A549 (cell line): ENCODE data around the gene TMEM63C. TPM values are rescaled to one million over a fixed set of nuclear protein-coding genes. Genes with fewer than 3 reads are reported as not detected.

Source experiments
- ATAC-seq, 2 experiments: fragments of 200-7000 bp in 1 of 2; fragments of >200 bp in 1 of 2; cut with Nextera tagmentation in 1 of 2; cut with Tn5 transposase in 1 of 2; 3 replicates each; pipeline versions ENCODE4 v1.8.0 to v1.9.1; 2018 to 2020; ENCODE audit warnings: mild to moderate bottlenecking in 1 of 2, moderate library complexity in 1 of 2
- CTCF ChIA-PET: fragments of 300-600 bp; sonication (Branson Sonifier 250); formaldehyde crosslinking; extraction: SDS; loops from one replicate; lab custom pipeline; 2021; ENCODE audit warnings: antibody characterized with exemption, inconsistent platforms; lab: Yijun Ruan, JAX
- POLR2A ChIA-PET: fragments of 350-600 bp; formaldehyde crosslinking; extraction: SDS; loops from one replicate; lab custom pipeline; 2021; ENCODE audit warnings: antibody characterized with exemption, inconsistent platforms; lab: Yijun Ruan, JAX
- DNase-seq, 2 experiments: peaks; one replicate each; pipeline versions ENCODE4 v3.0.0 to v3.0.0-alpha.2; 2011 to 2016; ENCODE audit warnings: low read depth in 1 of 2, low spot score in 1 of 2
- FAIRE-seq: peaks from 2 replicates; lab custom pipeline; 2011; peaks lifted over from hg19 to GRCh38; lab: Jason Lieb, UNC
- H3K27ac ChIP-seq, 2 experiments: fragments of >200 bp; sonication (Bioruptor Twin); formaldehyde crosslinking; 3 replicates each; pipeline ENCODE4 v1.5.1; 2016 to 2017
- H3K4me1 ChIP-seq: fragments of >200 bp; sonication (Bioruptor Twin); formaldehyde crosslinking; 3 replicates; pipeline ENCODE4 v1.6.1; 2016
- H3K4me2 ChIP-seq: fragments of >200 bp; sonication (Bioruptor Twin); formaldehyde crosslinking; 3 replicates; pipeline ENCODE4 v1.6.1; 2016
- H3K4me3 ChIP-seq: fragments of >200 bp; sonication (Bioruptor Twin); formaldehyde crosslinking; 3 replicates; pipeline ENCODE4 v1.5.1; 2016
- H3K9me3 ChIP-seq: fragments of >200 bp; sonication (Bioruptor Twin); formaldehyde crosslinking; 3 replicates; pipeline ENCODE4 v1.6.1; 2016
- BHLHE40 ChIP-seq: IDR thresholded peaks from 2 replicates; pipeline ENCODE4 v1.6.1; 2012; ENCODE audit warnings: low read depth, low read length, inconsistent platforms
- CBX8 ChIP-seq: fragments of 200-600 bp; sonication (generic); IDR thresholded peaks from 2 replicates; pipeline ENCODE4 v1.6.1; 2016
- CEBPB ChIP-seq, 2 experiments: fragments of >200 bp in 1 of 2; sonication (Bioruptor Twin) in 1 of 2; formaldehyde crosslinking in 1 of 2; IDR thresholded peaks; 2 replicates each; pipeline ENCODE4 v1.6.1; 2012 to 2016
- CHD2 ChIP-seq: fragments of 150-350 bp; IDR thresholded peaks from 2 replicates; pipeline ENCODE4 v1.6.1; 2014; ENCODE audit warnings: low read length; ENCODE audit not compliant: partially characterized antibody
- CHD4 ChIP-seq: fragments of 200-600 bp; sonication (generic); IDR thresholded peaks from 2 replicates; pipeline ENCODE4 v1.6.1; 2016; ENCODE audit warnings: antibody characterized with exemption, mild to moderate bottlenecking, borderline replicate concordance
- E2F6 ChIP-seq: IDR thresholded peaks from 2 replicates; pipeline ENCODE4 v1.6.1; 2012; ENCODE audit warnings: low read depth, borderline replicate concordance
- EHMT2 ChIP-seq: fragments of 200-600 bp; sonication (generic); IDR thresholded peaks from 2 replicates; pipeline ENCODE4 v1.6.1; 2016; ENCODE audit warnings: antibody characterized with exemption, low read depth, mild to moderate bottlenecking, moderate library complexity
- ELK1 ChIP-seq: fragments of 150-350 bp; IDR thresholded peaks from 2 replicates; pipeline ENCODE4 v1.6.1; 2014; ENCODE audit warnings: low read depth, mild to moderate bottlenecking, low read length
- EP300 ChIP-seq, 2 experiments: fragments of >200 bp; sonication (Bioruptor Twin); formaldehyde crosslinking; IDR thresholded peaks; 2 replicates in 1 of 2; 3 replicates in 1 of 2; pipeline ENCODE4 v1.6.1; 2016 to 2017
- FOSL2 ChIP-seq, 2 experiments: fragments of 450-650 bp in 1 of 2; fragments of >200 bp in 1 of 2; sonication (Bioruptor Twin) in 1 of 2; formaldehyde crosslinking; IDR thresholded peaks; 2 replicates each; pipeline versions ENCODE4 v1.5.0 to v1.6.1; 2016 to 2020; ENCODE audit warnings: mild to moderate bottlenecking in 1 of 2, moderate library complexity in 1 of 2
- HMGXB4 ChIP-seq: fragments of 250-450 bp; sonication (Bioruptor Pico); IDR thresholded peaks from 2 replicates; pipeline ENCODE4 v1.5.0; 2021; ENCODE audit warnings: mild to moderate bottlenecking, moderate library complexity, borderline replicate concordance
- HOXA7 ChIP-seq: fragments of 250-450 bp; sonication (Bioruptor Pico); IDR thresholded peaks from 2 replicates; pipeline ENCODE4 v1.5.0; 2020; ENCODE audit warnings: mild to moderate bottlenecking, moderate library complexity
- JUNB ChIP-seq: fragments of >200 bp; sonication (Bioruptor Twin); formaldehyde crosslinking; IDR thresholded peaks from 2 replicates; pipeline ENCODE4 v1.6.1; 2016
- KDM1A ChIP-seq: fragments of 200-600 bp; sonication (generic); IDR thresholded peaks from 2 replicates; pipeline ENCODE4 v1.6.1; 2016; ENCODE audit warnings: low read depth, mild to moderate bottlenecking
- KDM5A ChIP-seq: fragments of 200-600 bp; sonication (generic); IDR thresholded peaks from 2 replicates; pipeline ENCODE4 v1.6.1; 2016; ENCODE audit warnings: antibody characterized with exemption, mild to moderate bottlenecking
- MAFK ChIP-seq: fragments of 450-650 bp; IDR thresholded peaks from 2 replicates; pipeline ENCODE4 v1.6.1; 2014; ENCODE audit not compliant: partially characterized antibody
- MYC ChIP-seq: IDR thresholded peaks from 2 replicates; pipeline ENCODE4 v1.6.1; 2012; ENCODE audit warnings: mild to moderate bottlenecking, inconsistent platforms, low read length, improper control_type of control experiment, borderline replicate concordance
- NR3C1 ChIP-seq: fragments of >200 bp; sonication (Bioruptor Twin); formaldehyde crosslinking; IDR thresholded peaks from 3 replicates; pipeline ENCODE4 v1.6.1; 2017
- POLR2A ChIP-seq: IDR thresholded peaks from 2 replicates; pipeline ENCODE4 v1.6.1; 2012; ENCODE audit warnings: mild to moderate bottlenecking, low read length
- RAD21 ChIP-seq, 2 experiments: fragments of >200 bp in 1 of 2; sonication (Bioruptor Twin) in 1 of 2; formaldehyde crosslinking in 1 of 2; IDR thresholded peaks in 1 of 2; conservative IDR thresholded peaks in 1 of 2; 2 replicates in 1 of 2; 3 replicates in 1 of 2; pipeline ENCODE4 v1.6.1; 2012 to 2018; ENCODE audit warnings: inconsistent platforms in 1 of 2
- RARB ChIP-seq: fragments of 250-450 bp; sonication (Bioruptor Pico); IDR thresholded peaks from 2 replicates; pipeline ENCODE4 v1.8.0; 2021; ENCODE audit warnings: mild to moderate bottlenecking, moderate library complexity
- RCOR1 ChIP-seq: fragments of 150-350 bp; IDR thresholded peaks from 2 replicates; pipeline ENCODE4 v1.6.1; 2014; ENCODE audit warnings: antibody characterized with exemption, low read length, low read depth
- RFX5 ChIP-seq: fragments of 450-650 bp; IDR thresholded peaks from 2 replicates; pipeline ENCODE4 v1.7.1; 2014; ENCODE audit warnings: antibody characterized with exemption, mild to moderate bottlenecking, moderate library complexity
- SMC3 ChIP-seq: fragments of >200 bp; sonication (Bioruptor Twin); formaldehyde crosslinking; IDR thresholded peaks from 3 replicates; pipeline ENCODE4 v1.6.1; 2018; ENCODE audit warnings: inconsistent platforms
- SREBF2 ChIP-seq: fragments of 450-650 bp; IDR thresholded peaks from 2 replicates; pipeline ENCODE4 v1.6.1; 2014; ENCODE audit warnings: mild to moderate bottlenecking, moderate library complexity
- TFCP2L1 ChIP-seq: fragments of 250-450 bp; sonication (Bioruptor Pico); IDR thresholded peaks from 2 replicates; pipeline ENCODE4 v1.5.0; 2021; ENCODE audit warnings: mild to moderate bottlenecking
- TP53 ChIP-seq: fragments of 250-450 bp; sonication (Bioruptor Pico); IDR thresholded peaks from 2 replicates; pipeline ENCODE4 v1.5.0; 2021; ENCODE audit warnings: mild to moderate bottlenecking, moderate library complexity
- USF2 ChIP-seq: fragments of 450-650 bp; IDR thresholded peaks from 2 replicates; pipeline ENCODE4 v1.6.1; 2014; ENCODE audit warnings: antibody characterized with exemption
- WGBS: methylation state at CpG from one replicate; pipeline ENCODE4 v1.1.6; 2017; ENCODE audit errors: missing lambda C conversion rate; 5-methylcytosine and 5-hydroxymethylcytosine counted together
- polyA plus RNA-seq, 4 experiments: library from polyadenylated mRNA; depleted of rRNA in 3 of 4; stranded (reverse); fragments of >200 nt; fragmentation: RNase III in 1 of 4; extraction: RNeasy Plus Mini Kit Qiagen cat#74134 plus additional on column Dnase treatment in 1 of 4; gene quantifications; 2 replicates in 3 of 4; 3 replicates in 1 of 4; pipeline ENCODE4 v1.2.3, GENCODE V29; 2011 to 2017

TMEM63C gene
- polyA plus RNA-seq, 2 of the 4 experiments (the other 2 are of a cell fraction) = 0.43 to 0.57 TPM

GRCh38 chr14:77256694-77257093 lies 75.1 kb downstream of the TMEM63C start:
- H3K4me1 ChIP-seq = no peaks in the 10 kb centered on the region
- WGBS = 56% methylated on average over 7 of the region's 8 CpGs
- H3K4me3 ChIP-seq = no peak overlapping the region
- H3K4me2 ChIP-seq = no peak overlapping the region
- no peak for ATAC-seq
- DNase-seq = no peak
- CTCF ChIA-PET = interaction anchor here (1.0 kb wide), 1 partner anchor 69 kb away, joined by 3 read pairs; no protein-coding TSS in a partner anchor
- no peaks in the 10 kb centered on the region for H3K9me3 ChIP-seq
- no peak for FAIRE-seq
- TF ChIP-seq EP300 (IDR thresholded peaks at IDR 0.05) = no peak
- H3K27ac ChIP-seq = no peak overlapping the region
- POLR2A ChIA-PET = no interaction called here

GRCh38 chr14:77257700-77258099 lies 76.1 kb downstream of the TMEM63C start:
- FAIRE-seq (no peak), ATAC-seq (no peak), DNase-seq (no peak)
- no peak overlapping the region for H3K27ac ChIP-seq
- H3K9me3 ChIP-seq = no peaks in the 10 kb centered on the region
- no peak for TF ChIP-seq RCOR1
- TF ChIP-seq TP53 (CRISPR knock-in tag) = no peak
- TF ChIP-seq CHD2 = no peak
- no peak for TF ChIP-seq MAFK
- TF ChIP-seq CBX8 = no peak
- no peak for TF ChIP-seq TFCP2L1 (CRISPR knock-in tag)
- TF ChIP-seq ELK1 = no peak
- TF ChIP-seq E2F6 = no peak
- TF ChIP-seq RFX5 = no peak
- TF ChIP-seq KDM5A = no peak
- no peak for TF ChIP-seq POLR2A
- TF ChIP-seq RAD21 (conservative IDR thresholded peaks at IDR 0.05 in 1 of 2, IDR thresholded peaks at IDR 0.05 in 1 of 2) = no peak
- no peak for TF ChIP-seq RARB (CRISPR knock-in tag)
- TF ChIP-seq USF2 = no peak
- 64% methylated on average over 10 of the region's 10 CpGs for WGBS
- H3K4me1 ChIP-seq = no peaks in the 10 kb centered on the region
- POLR2A ChIA-PET = no interaction called here
- no peak overlapping the region for H3K4me3 ChIP-seq
- no peak overlapping the region for H3K4me2 ChIP-seq
- CTCF ChIA-PET = interaction anchor here (0.7 to 1.0 kb wide), 2 partner anchors 11 to 68 kb away, joined by 3 read pairs; no protein-coding TSS in a partner anchor

GRCh38 chr14:77258566-77258965 lies 77.0 kb downstream of the TMEM63C start:
- no peaks in the 10 kb centered on the region for H3K9me3 ChIP-seq
- FAIRE-seq (no peak), ATAC-seq (no peak), DNase-seq (no peak)
- POLR2A ChIA-PET = no interaction called here
- WGBS = 83% methylated on average over 3 of the region's 5 CpGs
- no peak overlapping the region for H3K4me2 ChIP-seq
- TF ChIP-seq CHD4 (no peak), HOXA7 (CRISPR knock-in tag) (no peak), KDM1A (no peak)
- H3K27ac ChIP-seq = no peak overlapping the region
- H3K4me3 ChIP-seq = no peak overlapping the region
- H3K4me1 ChIP-seq = no peaks in the 10 kb centered on the region
- CTCF ChIA-PET = interaction anchor here (1.0 kb wide), 1 partner anchor 16 kb away, joined by 3 read pairs; no protein-coding TSS in a partner anchor

- Histone ChIP-seq H3K4me2 (no peak overlapping the region), H3K9me3 (no peaks in the 10 kb centered on the region), H3K27ac (no peak overlapping the region), H3K4me1 (no peaks in the 10 kb centered on the region), H3K4me3 (no peak overlapping the region)
- WGBS = 62% methylated on average over 6 of the region's 11 CpGs
- FAIRE-seq = no peak
- no peak for DNase-seq
- no peak; a peak in 1 of 6 replicates for ATAC-seq
- CTCF ChIA-PET = interaction anchor here (1.0 to 1.3 kb wide), 2 partner anchors 12 to 16 kb away, joined by 3 read pairs; no protein-coding TSS in a partner anchor
- POLR2A ChIA-PET = no interaction called here
- TF ChIP-seq RARB (CRISPR knock-in tag) = no peak
- no peak for TF ChIP-seq CEBPB (IDR thresholded peaks at IDR 0.05)
- no peak for TF ChIP-seq EHMT2
- TF ChIP-seq MYC = no peak
- TF ChIP-seq SREBF2 = no peak
- TF ChIP-seq JUNB = no peak
- no peak for TF ChIP-seq NR3C1
- no peak for TF ChIP-seq SMC3
- TF ChIP-seq BHLHE40 = no peak
- TF ChIP-seq HOXA7 (CRISPR knock-in tag) = no peak
- TF ChIP-seq FOSL2 (IDR thresholded peaks at IDR 0.05) = no peak
- TF ChIP-seq FOSL2 (CRISPR knock-in tag; IDR thresholded peaks at IDR 0.05) = no peak
- TF ChIP-seq HMGXB4 (CRISPR knock-in tag) = no peak
- no peak for TF ChIP-seq CHD4
Observed at GRCh38 chr14:77259025-77259715, 77.6 kb downstream of the TMEM63C start.
